GM12878 (cell line): ENCODE measurements around the gene DOK7. TPM values are rescaled to one million over a fixed set of nuclear protein-coding genes. Genes with fewer than 3 reads are reported as not detected.

Experiments used
- ATAC-seq: fragments of 200-7000 bp; cut with Tn5 transposase; 3 replicates; pipeline ENCODE4 v1.9.1; 2020; ENCODE audit warnings: mild to moderate bottlenecking, moderate library complexity
- BruUV-seq: library from RNA; stranded (reverse); fragments of 400-500 nt; replicated peaks from 2 replicates; lab custom pipeline; 2021; lab: Mats Ljungman, UMichigan
- CTCF ChIA-PET: fragments of 300-600 bp; sonication (Branson Sonifier 250); formaldehyde crosslinking; extraction: SDS; loops from one replicate; lab custom pipeline; 2021; ENCODE audit warnings: inconsistent platforms; lab: Yijun Ruan, JAX
- POLR2A ChIA-PET: fragments of 350-600 bp; formaldehyde crosslinking; extraction: SDS; loops from one replicate; lab custom pipeline; 2021; ENCODE audit warnings: inconsistent platforms; lab: Charles Lee
- RAD21 ChIA-PET: fragments of 300-600 bp; sonication (Branson Sonifier 250); formaldehyde crosslinking; loops from one replicate; lab custom pipeline; 2023; ENCODE audit warnings: antibody characterized with exemption; ENCODE audit not compliant: unreplicated experiment; lab: Charles Lee
- SMC1A ChIA-PET: fragments of 300-600 bp; sonication (Branson Sonifier 250); formaldehyde crosslinking; loops from one replicate; lab custom pipeline; 2023; ENCODE audit not compliant: unreplicated experiment, uncharacterized antibody; lab: Charles Lee
- DNase-seq: peaks from one replicate; pipeline ENCODE4 v3.0.0-alpha.2; 2011; ENCODE audit warnings: low read depth, low spot score
- FAIRE-seq: peaks from 3 replicates; lab custom pipeline; 2011; peaks lifted over from hg19 to GRCh38; lab: Jason Lieb, UNC
- H2AFZ ChIP-seq: 2 replicates; pipeline ENCODE4 v1.6.0; 2011; ENCODE audit warnings: low read depth, low read length, control low read depth; ENCODE audit not compliant: control insufficient read depth
- H3K27ac ChIP-seq: 2 replicates; pipeline ENCODE4 v1.5.1; 2011; ENCODE audit warnings: control low read depth; ENCODE audit not compliant: control insufficient read depth, insufficient read depth
- H3K27me3 ChIP-seq, 2 experiments: replicated peaks in 1 of 2; 2 replicates each; pipeline versions ENCODE4 v1.6.0 to v1.6.1; 2011; ENCODE audit warnings: low read length in 1 of 2; ENCODE audit not compliant: control insufficient read depth in 2 of 2, insufficient read depth in 2 of 2
- H3K36me3 ChIP-seq, 2 experiments: 2 replicates each; pipeline ENCODE4 v1.5.1; 2011; ENCODE audit warnings: low read length in 1 of 2; ENCODE audit not compliant: control insufficient read depth in 2 of 2, insufficient read depth in 2 of 2
- H3K4me1 ChIP-seq: 2 replicates; pipeline ENCODE4 v1.6.1; 2011; ENCODE audit warnings: mild to moderate bottlenecking, low read length, moderate library complexity, mixed read lengths; ENCODE audit not compliant: control insufficient read depth, insufficient read depth
- H3K4me2 ChIP-seq: 2 replicates; pipeline ENCODE4 v1.6.0; 2011; ENCODE audit warnings: control low read depth; ENCODE audit not compliant: control insufficient read depth, insufficient read depth
- H3K4me3 ChIP-seq: fragments of 200-600 bp; sonication (generic); 2 replicates; pipeline ENCODE4 v1.5.1; 2016
- H3K79me2 ChIP-seq: 2 replicates; pipeline ENCODE4 v1.6.0; 2011; ENCODE audit warnings: low read length; ENCODE audit not compliant: control insufficient read depth, insufficient read depth
- H3K9ac ChIP-seq: 2 replicates; pipeline ENCODE4 v1.8.0; 2011; ENCODE audit warnings: low read length, control low read depth, mixed read lengths; ENCODE audit not compliant: control insufficient read depth, insufficient read depth
- H3K9me3 ChIP-seq: replicated peaks from 3 replicates; pipeline ENCODE4 v1.5.1; 2011; ENCODE audit warnings: mild to moderate bottlenecking, low read length; ENCODE audit not compliant: control insufficient read depth, insufficient read depth
- H4K20me1 ChIP-seq: 2 replicates; pipeline ENCODE4 v1.6.0; 2011; ENCODE audit not compliant: control insufficient read depth, insufficient read depth
- ASH2L ChIP-seq: fragments of 300-600, 200-600 bp; sonication (generic); IDR thresholded peaks from 2 replicates; pipeline ENCODE4 v1.6.1; 2017; ENCODE audit warnings: low read depth, mild to moderate bottlenecking, borderline replicate concordance
- BACH1 ChIP-seq: fragments of 450-650 bp; IDR thresholded peaks from 2 replicates; pipeline ENCODE4 v1.6.1; 2017; ENCODE audit warnings: mild to moderate bottlenecking, borderline replicate concordance
- CBFB ChIP-seq: IDR thresholded peaks from 2 replicates; pipeline ENCODE4 v1.6.1; 2016; ENCODE audit warnings: antibody characterized with exemption, low read depth
- HCFC1 ChIP-seq: fragments of 150-350 bp; IDR thresholded peaks from 2 replicates; pipeline ENCODE4 v1.6.1; 2014; ENCODE audit warnings: low read length
- HDAC2 ChIP-seq: fragments of 200-600 bp; sonication (generic); IDR thresholded peaks from 2 replicates; pipeline ENCODE4 v1.6.1; 2017
- JUND ChIP-seq: IDR thresholded peaks from 2 replicates; pipeline ENCODE4 v1.6.1; 2012; ENCODE audit warnings: low read depth, mild to moderate bottlenecking, low read length, improper control_type of control experiment, moderate library complexity
- MTA2 ChIP-seq: fragments of 450-650 bp; IDR thresholded peaks from 2 replicates; pipeline ENCODE4 v1.6.1; 2016; ENCODE audit warnings: low read depth, mild to moderate bottlenecking, moderate library complexity
- MXI1 ChIP-seq: fragments of 150-350 bp; IDR thresholded peaks from 2 replicates; pipeline ENCODE4 v1.6.1; 2011; ENCODE audit warnings: low read depth, mild to moderate bottlenecking, inconsistent platforms, low read length, improper control_type of control experiment
- MYB ChIP-seq: fragments of 150-350 bp; IDR thresholded peaks from 2 replicates; pipeline ENCODE4 v1.6.1; 2014; ENCODE audit warnings: mild to moderate bottlenecking, low read depth, low read length, borderline replicate concordance
- NFYB ChIP-seq: IDR thresholded peaks from 2 replicates; pipeline ENCODE4 v1.6.1; 2011; ENCODE audit warnings: low read depth, mild to moderate bottlenecking, low read length, improper control_type of control experiment, moderate library complexity; ENCODE audit not compliant: insufficient read depth
- NR2C2 ChIP-seq: IDR thresholded peaks from 2 replicates; pipeline ENCODE4 v1.6.1; 2011; ENCODE audit warnings: borderline replicate concordance, low read depth; ENCODE audit not compliant: control insufficient read depth, insufficient read length
- NR2F1 ChIP-seq: fragments of 450-650 bp; conservative IDR thresholded peaks from 2 replicates; pipeline ENCODE4 v1.6.1; 2017; ENCODE audit warnings: mild to moderate bottlenecking
- PML ChIP-seq: IDR thresholded peaks from 2 replicates; pipeline ENCODE4 v1.6.1; 2012; ENCODE audit warnings: low read length, inconsistent platforms
- YBX1 ChIP-seq: fragments of 450-650 bp; IDR thresholded peaks from 2 replicates; pipeline ENCODE4 v1.6.1; 2016; ENCODE audit warnings: antibody characterized with exemption
- ZNF207 ChIP-seq: fragments of 450-650 bp; IDR thresholded peaks from 2 replicates; pipeline ENCODE4 v1.6.1; 2014; ENCODE audit warnings: antibody characterized with exemption, mild to moderate bottlenecking, borderline replicate concordance
- WGBS: methylation state at CpG from one replicate; pipeline ENCODE4 v1.1.6; 2016; ENCODE audit warnings: low lambda C conversion rate; ENCODE audit not compliant: insufficient replicate concordance, insufficient coverage; ENCODE audit errors: missing lambda C conversion rate; 5-methylcytosine and 5-hydroxymethylcytosine counted together
- in situ Hi-C: fragments of 300-500 bp; cut with MboI; formaldehyde crosslinking; loops from 9 replicates; pipeline ENCODE4 v1.14.3; 2018; ENCODE audit warnings: mixed read lengths
- intact Hi-C: fragments of 100-400 bp; cut with micrococcal nuclease; formaldehyde crosslinking; loops from one replicate; pipeline ENCODE4 v1.14.2; 2022; ENCODE audit not compliant: unreplicated experiment
- polyA plus RNA-seq, 11 experiments: library from polyadenylated mRNA; depleted of rRNA in 4 of 11; unstranded in 6 of 11; stranded (reverse) in 5 of 11; fragments of >200 nt; fragmentation: Nextera tagmentation in 4 of 11; fragmentation: Illumina TruSeq in 1 of 11; extraction: Ambion mirVana in 4 of 11; extraction: Trizol in 1 of 11; gene quantifications; 1 replicate in 1 of 11; 2 replicates in 10 of 11; pipeline versions ENCODE4 v1.2.1 to v1.2.3, GENCODE V29; 2011 to 2016; ENCODE audit warnings: inconsistent platforms in 2 of 11, missing spikeins in 2 of 11, low read depth in 1 of 11
- total RNA-seq, 4 experiments: library from RNA; depleted of rRNA in 3 of 4; stranded (reverse); fragments of >200 nt in 3 of 4; fragmentation: Illumina TruSeq in 1 of 4; extraction: Trizol in 1 of 4; gene quantifications; 2 replicates each; pipeline versions ENCODE4 v1.2.1 to v1.2.3, GENCODE V29; 2013 to 2021
- TF ChIP-seq, protein P1 (sequence below): fragments of 150-350 bp; IDR thresholded peaks from 2 replicates; pipeline ENCODE4 v1.6.1; 2014; ENCODE audit warnings: mild to moderate bottlenecking, low read depth, low read length
- TF ChIP-seq, protein P2 (sequence below): fragments of 450-650 bp; IDR thresholded peaks from 2 replicates; pipeline ENCODE4 v1.6.1; 2017; ENCODE audit warnings: borderline replicate concordance
- TF ChIP-seq, protein P3 (sequence below): fragments of 450-650 bp; IDR thresholded peaks from 2 replicates; pipeline ENCODE4 v1.6.1; 2018; ENCODE audit warnings: mild to moderate bottlenecking, low read depth, moderate library complexity; ENCODE audit not compliant: partially characterized antibody
- TF ChIP-seq, protein P4 (sequence below): fragments of 450-650 bp; IDR thresholded peaks from 2 replicates; pipeline ENCODE4 v1.6.1; 2017; ENCODE audit warnings: mild to moderate bottlenecking, low read depth, inconsistent platforms; ENCODE audit not compliant: poor library complexity, severe bottlenecking

DOK7 gene
- total and polyA plus RNA-seq, 10 of the 15 experiments (the other 5 are each of a cell fraction or from before 2014, with no cell fraction given): 0.04 to 0.46 (median 0.18) TPM; not detected in 4

DNA sequence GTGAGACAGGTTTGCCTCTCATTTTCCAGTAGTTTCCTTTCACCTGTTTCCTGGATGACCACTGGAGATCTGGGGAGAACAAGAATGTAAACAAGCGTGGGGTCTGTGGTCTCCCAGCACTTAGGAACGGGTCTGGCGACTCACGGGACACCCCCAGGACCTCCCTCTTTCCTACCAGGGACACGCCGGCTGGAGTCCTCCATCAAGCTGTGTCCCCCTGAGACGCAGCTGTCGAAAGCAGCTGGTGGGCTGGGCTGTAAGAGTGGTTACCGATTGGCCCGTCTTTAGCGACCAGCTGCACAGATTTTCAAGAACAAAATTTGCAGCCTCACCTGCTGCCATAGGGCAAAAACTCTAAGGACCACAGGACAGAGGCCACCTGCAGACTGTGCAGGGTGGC lies 57.2 kb downstream of the DOK7 start:
- H3K36me3 ChIP-seq: peaks cover 16 to 46% of the 10 kb centered on the region in 2 experiments
- no peaks in the 10 kb centered on the region; the same call in 1 of the 2 replicates for H4K20me1 ChIP-seq
- H3K27me3 ChIP-seq: no peaks in the 10 kb centered on the region
- BruUV-seq: no TSS peak
- H3K27ac ChIP-seq: no peak overlapping the region
- ChIA-PET CTCF (no interaction called here), SMC1A (no interaction called here), RAD21 (no interaction called here), POLR2A (no interaction called here)
- in situ Hi-C loops (no loop called here), intact Hi-C loops (no loop called here)
- no peaks in the 10 kb centered on the region for H3K79me2 ChIP-seq
- H2AFZ ChIP-seq: no peak overlapping the region
- DNase-seq (no peak), FAIRE-seq (no peak), ATAC-seq (no peak)
- H3K4me1 ChIP-seq: no peaks in the 10 kb centered on the region
- no peak overlapping the region for H3K4me2 ChIP-seq
- no peaks in the 10 kb centered on the region for H3K9me3 ChIP-seq
- no peak overlapping the region for H3K4me3 ChIP-seq
- 92% methylated on average over 11 of the region's 11 CpGs for WGBS
- H3K9ac ChIP-seq: no peak overlapping the region
- TF ChIP-seq PML (no peak), HCFC1 (no peak), MTA2 (no peak), MYB (no peak), MXI1 (no peak), HDAC2 (no peak), NR2F1 (no peak), NR2C2 (no peak), NFYB (no peak), CBFB (no peak), BACH1 (no peak), YBX1 (no peak), JUND (no peak), ASH2L (no peak), ZNF207 (no peak)
- TF ChIP-seq, protein P1, sequence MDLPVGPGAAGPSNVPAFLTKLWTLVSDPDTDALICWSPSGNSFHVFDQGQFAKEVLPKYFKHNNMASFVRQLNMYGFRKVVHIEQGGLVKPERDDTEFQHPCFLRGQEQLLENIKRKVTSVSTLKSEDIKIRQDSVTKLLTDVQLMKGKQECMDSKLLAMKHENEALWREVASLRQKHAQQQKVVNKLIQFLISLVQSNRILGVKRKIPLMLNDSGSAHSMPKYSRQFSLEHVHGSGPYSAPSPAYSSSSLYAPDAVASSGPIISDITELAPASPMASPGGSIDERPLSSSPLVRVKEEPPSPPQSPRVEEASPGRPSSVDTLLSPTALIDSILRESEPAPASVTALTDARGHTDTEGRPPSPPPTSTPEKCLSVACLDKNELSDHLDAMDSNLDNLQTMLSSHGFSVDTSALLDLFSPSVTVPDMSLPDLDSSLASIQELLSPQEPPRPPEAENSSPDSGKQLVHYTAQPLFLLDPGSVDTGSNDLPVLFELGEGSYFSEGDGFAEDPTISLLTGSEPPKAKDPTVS: no peak
- TF ChIP-seq, protein P2, sequence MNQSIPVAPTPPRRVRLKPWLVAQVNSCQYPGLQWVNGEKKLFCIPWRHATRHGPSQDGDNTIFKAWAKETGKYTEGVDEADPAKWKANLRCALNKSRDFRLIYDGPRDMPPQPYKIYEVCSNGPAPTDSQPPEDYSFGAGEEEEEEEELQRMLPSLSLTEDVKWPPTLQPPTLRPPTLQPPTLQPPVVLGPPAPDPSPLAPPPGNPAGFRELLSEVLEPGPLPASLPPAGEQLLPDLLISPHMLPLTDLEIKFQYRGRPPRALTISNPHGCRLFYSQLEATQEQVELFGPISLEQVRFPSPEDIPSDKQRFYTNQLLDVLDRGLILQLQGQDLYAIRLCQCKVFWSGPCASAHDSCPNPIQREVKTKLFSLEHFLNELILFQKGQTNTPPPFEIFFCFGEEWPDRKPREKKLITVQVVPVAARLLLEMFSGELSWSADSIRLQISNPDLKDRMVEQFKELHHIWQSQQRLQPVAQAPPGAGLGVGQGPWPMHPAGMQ: no peak
- TF ChIP-seq, protein P3, sequence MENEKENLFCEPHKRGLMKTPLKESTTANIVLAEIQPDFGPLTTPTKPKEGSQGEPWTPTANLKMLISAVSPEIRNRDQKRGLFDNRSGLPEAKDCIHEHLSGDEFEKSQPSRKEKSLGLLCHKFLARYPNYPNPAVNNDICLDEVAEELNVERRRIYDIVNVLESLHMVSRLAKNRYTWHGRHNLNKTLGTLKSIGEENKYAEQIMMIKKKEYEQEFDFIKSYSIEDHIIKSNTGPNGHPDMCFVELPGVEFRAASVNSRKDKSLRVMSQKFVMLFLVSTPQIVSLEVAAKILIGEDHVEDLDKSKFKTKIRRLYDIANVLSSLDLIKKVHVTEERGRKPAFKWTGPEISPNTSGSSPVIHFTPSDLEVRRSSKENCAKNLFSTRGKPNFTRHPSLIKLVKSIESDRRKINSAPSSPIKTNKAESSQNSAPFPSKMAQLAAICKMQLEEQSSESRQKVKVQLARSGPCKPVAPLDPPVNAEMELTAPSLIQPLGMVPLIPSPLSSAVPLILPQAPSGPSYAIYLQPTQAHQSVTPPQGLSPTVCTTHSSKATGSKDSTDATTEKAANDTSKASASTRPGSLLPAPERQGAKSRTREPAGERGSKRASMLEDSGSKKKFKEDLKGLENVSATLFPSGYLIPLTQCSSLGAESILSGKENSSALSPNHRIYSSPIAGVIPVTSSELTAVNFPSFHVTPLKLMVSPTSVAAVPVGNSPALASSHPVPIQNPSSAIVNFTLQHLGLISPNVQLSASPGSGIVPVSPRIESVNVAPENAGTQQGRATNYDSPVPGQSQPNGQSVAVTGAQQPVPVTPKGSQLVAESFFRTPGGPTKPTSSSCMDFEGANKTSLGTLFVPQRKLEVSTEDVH: no peak
- TF ChIP-seq, protein P4, sequence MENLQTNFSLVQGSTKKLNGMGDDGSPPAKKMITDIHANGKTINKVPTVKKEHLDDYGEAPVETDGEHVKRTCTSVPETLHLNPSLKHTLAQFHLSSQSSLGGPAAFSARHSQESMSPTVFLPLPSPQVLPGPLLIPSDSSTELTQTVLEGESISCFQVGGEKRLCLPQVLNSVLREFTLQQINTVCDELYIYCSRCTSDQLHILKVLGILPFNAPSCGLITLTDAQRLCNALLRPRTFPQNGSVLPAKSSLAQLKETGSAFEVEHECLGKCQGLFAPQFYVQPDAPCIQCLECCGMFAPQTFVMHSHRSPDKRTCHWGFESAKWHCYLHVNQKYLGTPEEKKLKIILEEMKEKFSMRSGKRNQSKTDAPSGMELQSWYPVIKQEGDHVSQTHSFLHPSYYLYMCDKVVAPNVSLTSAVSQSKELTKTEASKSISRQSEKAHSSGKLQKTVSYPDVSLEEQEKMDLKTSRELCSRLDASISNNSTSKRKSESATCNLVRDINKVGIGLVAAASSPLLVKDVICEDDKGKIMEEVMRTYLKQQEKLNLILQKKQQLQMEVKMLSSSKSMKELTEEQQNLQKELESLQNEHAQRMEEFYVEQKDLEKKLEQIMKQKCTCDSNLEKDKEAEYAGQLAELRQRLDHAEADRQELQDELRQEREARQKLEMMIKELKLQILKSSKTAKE: no peak
